NCI-H748 (cell line): Measurements from ENCODE around the gene PTPRN2.

Experiments used
- DNase-seq: peaks from one replicate; lab custom pipeline; 2025; ENCODE audit not compliant: unreplicated experiment; lab: John Stamatoyannopoulos, UW

The PTPRN2 gene

GRCh38 chr7:158013085-158013668 is 574.4 kb downstream of the PTPRN2 start:
- DNase-seq, result peak; percentile 57

- DNase-seq, result no peak
These were observed 575.7 kb downstream of the PTPRN2 start for GRCh38 chr7:158011941-158012340.

- DNase-seq, result peak; percentile 48
These were observed 576.5 kb downstream of the PTPRN2 start for GRCh38 chr7:158010961-158011693.

- no peak for DNase-seq
These were observed 577.7 kb downstream of the PTPRN2 start for GRCh38 chr7:158009886-158010285.

- DNase-seq, result peak; percentile 74
These were observed 579.4 kb downstream of the PTPRN2 start for GRCh38 chr7:158008267-158008666.

- no peak for DNase-seq
These were observed 579.8 kb downstream of the PTPRN2 start for GRCh38 chr7:158007697-158008257.

GRCh38 chr7:158006841-158007696 is 580.6 kb downstream of the PTPRN2 start:
- no peak for DNase-seq

- DNase-seq, result no peak
These were observed 582.1 kb downstream of the PTPRN2 start for GRCh38 chr7:158005531-158005930.

GRCh38 chr7:158004123-158004490 is 583.5 kb downstream of the PTPRN2 start:
- no peak for DNase-seq

- DNase-seq, result no peak
These were observed 584.0 kb downstream of the PTPRN2 start for GRCh38 chr7:158003441-158004122.

- no peak for DNase-seq
These were observed 585.0 kb downstream of the PTPRN2 start for GRCh38 chr7:158002486-158003080.

- DNase-seq, result peak; percentile 65
These were observed 585.9 kb downstream of the PTPRN2 start for GRCh38 chr7:158001621-158002320.

- DNase-seq, result no peak
These were observed 586.6 kb downstream of the PTPRN2 start for GRCh38 chr7:158001003-158001402.

- peak; percentile 47 for DNase-seq
These were observed 587.5 kb downstream of the PTPRN2 start for GRCh38 chr7:158000160-158000559.

GRCh38 chr7:157998884-157999552 is 588.6 kb downstream of the PTPRN2 start:
- DNase-seq, result no peak

GRCh38 chr7:157997471-157997870 is 590.2 kb downstream of the PTPRN2 start:
- DNase-seq, result no peak

- DNase-seq, result no peak
These were observed 590.6 kb downstream of the PTPRN2 start for GRCh38 chr7:157997080-157997440.

GRCh38 chr7:157996359-157997079 is 591.1 kb downstream of the PTPRN2 start:
- DNase-seq, result no peak

GRCh38 chr7:157995815-157996214 is 591.8 kb downstream of the PTPRN2 start:
- DNase-seq, result no peak
